RWPE2 (cell line): ENCODE results near the gene KCNK1.

Experiments used
- ATAC-seq: fragments of 200-7000 bp; cut with Tn5 transposase; 3 replicates; pipeline ENCODE4 v1.9.1; 2021; ENCODE audit warnings: low read depth
- DNase-seq: peaks from one replicate; pipeline ENCODE4 v3.0.0-alpha.2; 2020; ENCODE audit warnings: low spot score
- H3K27ac ChIP-seq: fragments of 450-650 bp; 2 replicates; pipeline ENCODE4 v1.5.1; 2017; ENCODE audit warnings: mild to moderate bottlenecking; ENCODE audit not compliant: poor library complexity, severe bottlenecking
- H3K27me3 ChIP-seq: fragments of 250-450 bp; sonication (Bioruptor Pico); 2 replicates; pipeline ENCODE4 v1.5.1; 2021; ENCODE audit warnings: mild to moderate bottlenecking, moderate library complexity; ENCODE audit not compliant: insufficient read depth, poor library complexity, severe bottlenecking
- H3K36me3 ChIP-seq: fragments of 250-450 bp; sonication (Bioruptor Pico); 2 replicates; pipeline ENCODE4 v1.5.1; 2020; ENCODE audit warnings: low read depth, mild to moderate bottlenecking, moderate library complexity
- H3K4me1 ChIP-seq: fragments of 250-450 bp; sonication (Bioruptor Pico); 2 replicates; pipeline ENCODE4 v1.5.1; 2021; ENCODE audit warnings: mild to moderate bottlenecking, moderate library complexity; ENCODE audit not compliant: insufficient read depth, poor library complexity, severe bottlenecking
- H3K4me3 ChIP-seq: fragments of 250-450 bp; sonication (Bioruptor Pico); 2 replicates; pipeline ENCODE4 v1.5.1; 2021; ENCODE audit warnings: mild to moderate bottlenecking, moderate library complexity; ENCODE audit not compliant: severe bottlenecking
- H3K9me3 ChIP-seq: fragments of 250-450 bp; sonication (Bioruptor Pico); 2 replicates; pipeline ENCODE4 v1.5.1; 2021; ENCODE audit warnings: mild to moderate bottlenecking, moderate library complexity; ENCODE audit not compliant: severe bottlenecking
- CTCF ChIP-seq: fragments of 450-650 bp; IDR thresholded peaks from one replicate; pipeline ENCODE4 v1.5.1; 2017; ENCODE audit warnings: mild to moderate bottlenecking, moderate library complexity; ENCODE audit not compliant: poor library complexity, severe bottlenecking

KCNK1 gene

GRCh38 chr1:233620065-233620464 is 6.2 kb downstream of the KCNK1 start:
- DNase-seq, result no peak
- Histone ChIP-seq H3K27ac (no peak overlapping the region), H3K9me3 (no peaks in the 10 kb centered on the region), H3K4me1 (peaks cover 8% of the 10 kb centered on the region), H3K27me3 (no peaks in the 10 kb centered on the region), H3K36me3 (peaks cover 7% of the 10 kb centered on the region; the same call in 1 of the 2 replicates), H3K4me3 (no peak overlapping the region)
- no peak for ATAC-seq
- no peak for TF ChIP-seq CTCF

DNA sequence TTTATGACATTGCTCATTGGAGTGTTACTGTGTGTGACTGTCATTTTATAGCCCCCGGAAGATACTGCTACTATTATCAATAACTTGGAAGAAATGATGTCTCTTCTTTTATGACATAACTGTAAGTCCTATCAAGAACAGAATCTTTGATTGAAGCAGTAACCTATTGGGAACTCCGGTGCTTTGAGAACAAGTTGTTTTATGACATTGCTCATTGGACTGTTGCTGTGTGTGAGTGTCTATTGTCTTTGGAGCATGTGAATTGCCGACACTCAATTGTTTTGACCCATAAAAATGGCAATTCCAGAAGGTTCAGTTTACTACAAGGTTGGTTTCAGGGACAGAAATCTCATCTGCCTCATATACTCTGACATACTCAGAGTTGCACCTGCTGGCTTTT is 8.0 kb downstream of the KCNK1 start:
- TF ChIP-seq CTCF, result no peak
- no peak overlapping the region for H3K27ac ChIP-seq
- H3K4me3 ChIP-seq, result no peak overlapping the region
- H3K27me3 ChIP-seq, result no peaks in the 10 kb centered on the region
- peaks cover 3% of the 10 kb centered on the region for H3K4me1 ChIP-seq
- DNase-seq, result no peak
- ATAC-seq, result no peak
- peaks cover 4% of the 10 kb centered on the region; the same call in 1 of the 2 replicates for H3K36me3 ChIP-seq
- H3K9me3 ChIP-seq, result no peaks in the 10 kb centered on the region

DNA sequence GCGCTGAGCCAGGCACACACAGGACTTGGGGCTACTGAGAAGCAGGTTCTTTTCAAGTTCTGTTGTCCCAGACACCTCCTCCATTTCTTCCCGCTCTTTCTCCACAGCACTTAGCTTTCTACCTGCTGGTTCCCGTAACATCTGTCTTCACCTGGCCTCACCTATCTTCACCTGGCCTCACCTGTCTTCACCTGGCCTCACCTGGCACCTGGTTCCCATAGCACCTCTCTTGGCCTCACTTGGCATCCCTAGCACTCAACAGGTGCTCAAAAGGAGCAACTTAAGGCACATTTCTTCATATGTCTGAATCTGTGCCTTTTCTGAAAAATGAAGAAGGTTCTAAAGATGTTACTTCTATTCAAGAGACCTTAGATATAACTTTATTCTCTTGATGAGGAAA is 10.4 kb downstream of the KCNK1 start:
- Histone ChIP-seq H3K27ac (no peak overlapping the region), H3K36me3 (peaks cover 4% of the 10 kb centered on the region; the same call in 1 of the 2 replicates), H3K4me1 (peaks cover 5% of the 10 kb centered on the region), H3K9me3 (no peaks in the 10 kb centered on the region), H3K4me3 (no peak overlapping the region), H3K27me3 (no peaks in the 10 kb centered on the region)
- TF ChIP-seq CTCF, result no peak
- no peak for ATAC-seq
- no peak for DNase-seq

- Histone ChIP-seq H3K4me1 (peaks cover 5% of the 10 kb centered on the region), H3K4me3 (no peak overlapping the region), H3K27me3 (no peaks in the 10 kb centered on the region), H3K36me3 (peaks cover 4% of the 10 kb centered on the region; the same call in 1 of the 2 replicates), H3K9me3 (no peaks in the 10 kb centered on the region), H3K27ac (no peak overlapping the region)
- ATAC-seq (no peak), DNase-seq (no peak)
- no peak for TF ChIP-seq CTCF
These were observed 11.2 kb downstream of the KCNK1 start for GRCh38 chr1:233625087-233625486.

DNA sequence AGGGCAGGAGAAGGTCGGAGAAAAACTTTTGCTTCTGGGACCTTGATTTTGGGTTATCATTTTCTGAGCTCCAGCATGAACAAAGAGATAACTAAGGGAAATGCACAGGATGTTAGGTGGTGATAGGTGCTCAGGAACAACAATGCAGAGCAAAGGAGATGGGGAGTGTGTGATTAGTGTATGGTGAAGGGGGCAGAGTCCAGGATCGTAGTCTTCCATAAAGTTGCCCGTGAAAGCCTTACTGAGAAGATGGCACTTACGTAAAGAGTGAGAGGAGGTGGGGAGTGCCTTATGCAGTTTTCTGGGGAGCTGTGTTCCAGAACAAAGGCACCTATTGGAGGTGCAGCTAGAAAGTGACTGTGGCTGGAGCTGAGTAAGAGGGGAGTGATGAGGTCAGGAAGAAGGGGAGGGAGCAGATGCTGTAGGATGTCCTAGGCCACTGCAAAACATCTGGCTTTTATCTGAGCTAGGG is 11.6 kb downstream of the KCNK1 start:
- ATAC-seq (no peak), DNase-seq (no peak)
- Histone ChIP-seq H3K4me3 (no peak overlapping the region), H3K27me3 (no peaks in the 10 kb centered on the region), H3K27ac (no peak overlapping the region), H3K36me3 (peaks cover 4% of the 10 kb centered on the region; the same call in 1 of the 2 replicates), H3K9me3 (no peaks in the 10 kb centered on the region), H3K4me1 (peaks cover 5% of the 10 kb centered on the region)
- no peak for TF ChIP-seq CTCF
